K562 (cell line): Measurements from ENCODE around the gene SMYD2. TPM values are rescaled to one million over a fixed set of nuclear protein-coding genes. Genes with fewer than 3 reads are reported as not detected.

ENCODE experiments used
- BRD4 ChIP-seq: fragments of 200-600 bp; sonication (generic); IDR thresholded peaks from 2 replicates; pipeline ENCODE4 v1.6.1; 2017; ENCODE audit warnings: inconsistent platforms
- DDX20 ChIP-seq: fragments of 450-650 bp; IDR thresholded peaks from 2 replicates; pipeline ENCODE4 v1.6.1; 2016; ENCODE audit warnings: missing genetic modification characterization, low read depth, mild to moderate bottlenecking, missing compliant biosample characterization, moderate library complexity
- GTF2E2 ChIP-seq: fragments of 200-800 bp; sonication (Bioruptor generic); IDR thresholded peaks from 2 replicates; pipeline ENCODE4 v1.6.1; 2016; ENCODE audit warnings: missing genetic modification characterization, missing compliant biosample characterization
- KDM4B ChIP-seq, 2 experiments: fragments of 450-650 bp in 1 of 2; sonication (generic) in 1 of 2; IDR thresholded peaks; 2 replicates each; pipeline ENCODE4 v1.6.1; 2016 to 2017; ENCODE audit warnings: borderline replicate concordance in 2 of 2, antibody characterized with exemption in 1 of 2, low read depth in 1 of 2, mild to moderate bottlenecking in 1 of 2
- SAP30 ChIP-seq: fragments of 200-600 bp; sonication (generic); IDR thresholded peaks from 2 replicates; pipeline ENCODE4 v1.6.1; 2012; ENCODE audit warnings: borderline replicate concordance, low read depth, mild to moderate bottlenecking, moderate library complexity, low read length, control low read depth, inconsistent platforms; ENCODE audit not compliant: insufficient read depth, poor library complexity, severe bottlenecking
- SIX5 ChIP-seq, 2 experiments: IDR thresholded peaks; 2 replicates each; pipeline ENCODE4 v1.6.1; 2011; ENCODE audit warnings: low read length in 2 of 2, borderline replicate concordance in 1 of 2, low read depth in 1 of 2, mild to moderate bottlenecking in 1 of 2, moderate library complexity in 1 of 2; ENCODE audit not compliant: insufficient read depth in 1 of 2
- ZNF23 ChIP-seq: fragments of 250-450 bp; sonication (Bioruptor Pico); IDR thresholded peaks from 2 replicates; pipeline ENCODE4 v1.4.0; 2020; ENCODE audit warnings: mild to moderate bottlenecking
- polyA plus RNA-seq, 8 experiments: library from polyadenylated mRNA; depleted of rRNA in 4 of 8; stranded (reverse) in 5 of 8; unstranded in 3 of 8; fragments of >200 nt; fragmentation: Nextera tagmentation in 2 of 8; fragmentation: Illumina TruSeq in 1 of 8; extraction: Ambion mirVana in 2 of 8; extraction: Trizol in 1 of 8; gene quantifications; 2 replicates each; pipeline versions ENCODE4 v1.2.1 to v1.2.3, GENCODE V29; 2011 to 2014; ENCODE audit warnings: inconsistent platforms in 1 of 8, missing spikeins in 1 of 8
- total RNA-seq, 7 experiments: library from RNA; depleted of rRNA in 6 of 7; stranded (reverse); fragments of >200 nt in 6 of 7; fragmentation: Illumina TruSeq in 2 of 7; extraction: Trizol in 2 of 7; gene quantifications; 2 replicates each; pipeline versions ENCODE4 v1.2.1 to v1.2.3, GENCODE V29; 2011 to 2021; ENCODE audit warnings: low replicate concordance in 1 of 7
- TF ChIP-seq, protein P1 (sequence below), 2 experiments: fragments of 450-650 bp; formaldehyde crosslinking in 1 of 2; IDR thresholded peaks; 2 replicates each; pipeline versions ENCODE4 v1.4.0 to v1.6.1; 2014 to 2020; ENCODE audit warnings: mild to moderate bottlenecking in 2 of 2, borderline replicate concordance in 1 of 2, low read depth in 1 of 2
- TF ChIP-seq, protein P2 (sequence below): fragments of 450-650 bp; IDR thresholded peaks from 2 replicates; pipeline ENCODE4 v1.6.1; 2017; ENCODE audit warnings: mild to moderate bottlenecking, moderate library complexity
- TF ChIP-seq, protein P3 (sequence below): sonication (generic); formaldehyde crosslinking; IDR thresholded peaks from 2 replicates; pipeline ENCODE4 v1.8.1; 2023; ENCODE audit warnings: mild to moderate bottlenecking, missing genetic modification reagents
- TF ChIP-seq, protein P4 (sequence below): fragments of 450-650 bp; IDR thresholded peaks from 2 replicates; pipeline ENCODE4 v1.7.1; 2018; ENCODE audit warnings: mild to moderate bottlenecking, low read depth; ENCODE audit not compliant: partially characterized antibody

The SMYD2 gene
- total and polyA plus RNA-seq, 9 of the 15 experiments (the other 6 are each of a cell fraction or from before 2014, with no cell fraction given), result 13.8 to 81.3 (median 39.9) TPM

DNA sequence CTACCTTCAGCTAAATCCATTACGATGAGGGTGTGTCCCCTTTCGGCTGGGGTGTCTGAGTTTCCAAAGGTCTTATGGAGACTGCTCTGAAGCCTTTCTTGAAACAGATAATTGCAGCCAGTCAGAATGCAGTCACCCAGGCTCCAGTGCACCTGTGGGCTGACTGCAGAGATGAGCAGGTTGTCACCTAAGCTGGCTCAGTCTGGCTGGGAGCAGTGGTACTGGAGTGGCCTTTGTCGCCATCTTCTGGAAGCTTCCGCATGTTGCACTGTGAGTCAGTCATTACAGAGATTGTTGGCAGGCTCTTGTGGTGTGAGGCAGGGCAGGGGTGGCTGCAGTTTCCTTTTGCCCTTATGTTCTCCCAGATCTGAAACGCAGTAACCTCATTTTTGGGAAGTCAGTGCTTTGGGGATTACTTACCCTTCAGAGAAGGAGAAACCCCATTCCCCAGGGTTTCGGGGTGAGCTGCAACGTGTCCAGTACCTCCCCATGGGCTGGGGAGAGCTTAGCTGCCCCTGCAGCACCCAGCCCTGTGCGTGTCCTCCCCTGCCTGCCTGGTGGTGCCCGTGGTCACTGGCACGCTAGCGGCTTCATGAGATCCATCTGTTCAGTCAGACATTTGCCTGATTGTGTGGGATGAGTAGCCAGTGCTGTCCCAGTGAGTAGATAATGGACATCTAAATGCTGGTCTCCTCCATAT, 48.0 kb downstream of the SMYD2 start (continued):
- no peak for TF ChIP-seq SAP30
- TF ChIP-seq BRD4, result no peak
- TF ChIP-seq, protein P1, sequence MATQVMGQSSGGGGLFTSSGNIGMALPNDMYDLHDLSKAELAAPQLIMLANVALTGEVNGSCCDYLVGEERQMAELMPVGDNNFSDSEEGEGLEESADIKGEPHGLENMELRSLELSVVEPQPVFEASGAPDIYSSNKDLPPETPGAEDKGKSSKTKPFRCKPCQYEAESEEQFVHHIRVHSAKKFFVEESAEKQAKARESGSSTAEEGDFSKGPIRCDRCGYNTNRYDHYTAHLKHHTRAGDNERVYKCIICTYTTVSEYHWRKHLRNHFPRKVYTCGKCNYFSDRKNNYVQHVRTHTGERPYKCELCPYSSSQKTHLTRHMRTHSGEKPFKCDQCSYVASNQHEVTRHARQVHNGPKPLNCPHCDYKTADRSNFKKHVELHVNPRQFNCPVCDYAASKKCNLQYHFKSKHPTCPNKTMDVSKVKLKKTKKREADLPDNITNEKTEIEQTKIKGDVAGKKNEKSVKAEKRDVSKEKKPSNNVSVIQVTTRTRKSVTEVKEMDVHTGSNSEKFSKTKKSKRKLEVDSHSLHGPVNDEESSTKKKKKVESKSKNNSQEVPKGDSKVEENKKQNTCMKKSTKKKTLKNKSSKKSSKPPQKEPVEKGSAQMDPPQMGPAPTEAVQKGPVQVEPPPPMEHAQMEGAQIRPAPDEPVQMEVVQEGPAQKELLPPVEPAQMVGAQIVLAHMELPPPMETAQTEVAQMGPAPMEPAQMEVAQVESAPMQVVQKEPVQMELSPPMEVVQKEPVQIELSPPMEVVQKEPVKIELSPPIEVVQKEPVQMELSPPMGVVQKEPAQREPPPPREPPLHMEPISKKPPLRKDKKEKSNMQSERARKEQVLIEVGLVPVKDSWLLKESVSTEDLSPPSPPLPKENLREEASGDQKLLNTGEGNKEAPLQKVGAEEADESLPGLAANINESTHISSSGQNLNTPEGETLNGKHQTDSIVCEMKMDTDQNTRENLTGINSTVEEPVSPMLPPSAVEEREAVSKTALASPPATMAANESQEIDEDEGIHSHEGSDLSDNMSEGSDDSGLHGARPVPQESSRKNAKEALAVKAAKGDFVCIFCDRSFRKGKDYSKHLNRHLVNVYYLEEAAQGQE (IDR thresholded peaks at IDR 0.05; ENCODE audit: borderline replicate concordance), result peak; percentile 96
- TF ChIP-seq, protein P1 (CRISPR knock-in tag; IDR thresholded peaks at IDR 0.05; ENCODE audit: low read depth), result no peak
- no peak for TF ChIP-seq SIX5 (IDR thresholded peaks at IDR 0.05; ENCODE audit: borderline replicate concordance in 1 of 2, insufficient read depth in 1 of 2, low read depth in 1 of 2, low read length in 2 of 2)
- TF ChIP-seq KDM4B (IDR thresholded peaks at IDR 0.05; ENCODE audit: borderline replicate concordance in 2 of 2, low read depth in 1 of 2), result no peak
- TF ChIP-seq, protein P2, sequence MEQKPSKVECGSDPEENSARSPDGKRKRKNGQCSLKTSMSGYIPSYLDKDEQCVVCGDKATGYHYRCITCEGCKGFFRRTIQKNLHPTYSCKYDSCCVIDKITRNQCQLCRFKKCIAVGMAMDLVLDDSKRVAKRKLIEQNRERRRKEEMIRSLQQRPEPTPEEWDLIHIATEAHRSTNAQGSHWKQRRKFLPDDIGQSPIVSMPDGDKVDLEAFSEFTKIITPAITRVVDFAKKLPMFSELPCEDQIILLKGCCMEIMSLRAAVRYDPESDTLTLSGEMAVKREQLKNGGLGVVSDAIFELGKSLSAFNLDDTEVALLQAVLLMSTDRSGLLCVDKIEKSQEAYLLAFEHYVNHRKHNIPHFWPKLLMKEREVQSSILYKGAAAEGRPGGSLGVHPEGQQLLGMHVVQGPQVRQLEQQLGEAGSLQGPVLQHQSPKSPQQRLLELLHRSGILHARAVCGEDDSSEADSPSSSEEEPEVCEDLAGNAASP, result no peak
- TF ChIP-seq GTF2E2 (tag), result no peak
- TF ChIP-seq, protein P3, sequence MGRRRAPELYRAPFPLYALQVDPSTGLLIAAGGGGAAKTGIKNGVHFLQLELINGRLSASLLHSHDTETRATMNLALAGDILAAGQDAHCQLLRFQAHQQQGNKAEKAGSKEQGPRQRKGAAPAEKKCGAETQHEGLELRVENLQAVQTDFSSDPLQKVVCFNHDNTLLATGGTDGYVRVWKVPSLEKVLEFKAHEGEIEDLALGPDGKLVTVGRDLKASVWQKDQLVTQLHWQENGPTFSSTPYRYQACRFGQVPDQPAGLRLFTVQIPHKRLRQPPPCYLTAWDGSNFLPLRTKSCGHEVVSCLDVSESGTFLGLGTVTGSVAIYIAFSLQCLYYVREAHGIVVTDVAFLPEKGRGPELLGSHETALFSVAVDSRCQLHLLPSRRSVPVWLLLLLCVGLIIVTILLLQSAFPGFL (CRISPR knock-in tag), result no peak
- TF ChIP-seq, protein P4, sequence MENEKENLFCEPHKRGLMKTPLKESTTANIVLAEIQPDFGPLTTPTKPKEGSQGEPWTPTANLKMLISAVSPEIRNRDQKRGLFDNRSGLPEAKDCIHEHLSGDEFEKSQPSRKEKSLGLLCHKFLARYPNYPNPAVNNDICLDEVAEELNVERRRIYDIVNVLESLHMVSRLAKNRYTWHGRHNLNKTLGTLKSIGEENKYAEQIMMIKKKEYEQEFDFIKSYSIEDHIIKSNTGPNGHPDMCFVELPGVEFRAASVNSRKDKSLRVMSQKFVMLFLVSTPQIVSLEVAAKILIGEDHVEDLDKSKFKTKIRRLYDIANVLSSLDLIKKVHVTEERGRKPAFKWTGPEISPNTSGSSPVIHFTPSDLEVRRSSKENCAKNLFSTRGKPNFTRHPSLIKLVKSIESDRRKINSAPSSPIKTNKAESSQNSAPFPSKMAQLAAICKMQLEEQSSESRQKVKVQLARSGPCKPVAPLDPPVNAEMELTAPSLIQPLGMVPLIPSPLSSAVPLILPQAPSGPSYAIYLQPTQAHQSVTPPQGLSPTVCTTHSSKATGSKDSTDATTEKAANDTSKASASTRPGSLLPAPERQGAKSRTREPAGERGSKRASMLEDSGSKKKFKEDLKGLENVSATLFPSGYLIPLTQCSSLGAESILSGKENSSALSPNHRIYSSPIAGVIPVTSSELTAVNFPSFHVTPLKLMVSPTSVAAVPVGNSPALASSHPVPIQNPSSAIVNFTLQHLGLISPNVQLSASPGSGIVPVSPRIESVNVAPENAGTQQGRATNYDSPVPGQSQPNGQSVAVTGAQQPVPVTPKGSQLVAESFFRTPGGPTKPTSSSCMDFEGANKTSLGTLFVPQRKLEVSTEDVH, result no peak
- no peak for TF ChIP-seq DDX20 (tag)
- TF ChIP-seq ZNF23 (CRISPR knock-in tag), result no peak
